Dermis microvascular lymphatic vessel endothelial cell (primary cell): Measurements from ENCODE around the gene CYP2U1. TPM values are rescaled to one million over a fixed set of nuclear protein-coding genes. Genes with fewer than 3 reads are reported as not detected.
A peak's percentile ranks its signal among the peaks of the same experiment; 100 is the strongest.

Experiments used
- DNase-seq, 2 donors: peaks; one replicate each; pipeline versions ENCODE4 v3.0.0 to v3.0.0-alpha.2; 2010; ENCODE audit warnings: low read depth in 2 of 2
- total RNA-seq: library from RNA; depleted of rRNA; stranded (reverse); fragments of >200 nt; gene quantifications from 2 replicates; pipeline ENCODE4 v1.2.1, GENCODE V29; 2014

Gene CYP2U1
- total RNA-seq, 1 donor from 2014 or later, result 4.0 TPM

DNA sequence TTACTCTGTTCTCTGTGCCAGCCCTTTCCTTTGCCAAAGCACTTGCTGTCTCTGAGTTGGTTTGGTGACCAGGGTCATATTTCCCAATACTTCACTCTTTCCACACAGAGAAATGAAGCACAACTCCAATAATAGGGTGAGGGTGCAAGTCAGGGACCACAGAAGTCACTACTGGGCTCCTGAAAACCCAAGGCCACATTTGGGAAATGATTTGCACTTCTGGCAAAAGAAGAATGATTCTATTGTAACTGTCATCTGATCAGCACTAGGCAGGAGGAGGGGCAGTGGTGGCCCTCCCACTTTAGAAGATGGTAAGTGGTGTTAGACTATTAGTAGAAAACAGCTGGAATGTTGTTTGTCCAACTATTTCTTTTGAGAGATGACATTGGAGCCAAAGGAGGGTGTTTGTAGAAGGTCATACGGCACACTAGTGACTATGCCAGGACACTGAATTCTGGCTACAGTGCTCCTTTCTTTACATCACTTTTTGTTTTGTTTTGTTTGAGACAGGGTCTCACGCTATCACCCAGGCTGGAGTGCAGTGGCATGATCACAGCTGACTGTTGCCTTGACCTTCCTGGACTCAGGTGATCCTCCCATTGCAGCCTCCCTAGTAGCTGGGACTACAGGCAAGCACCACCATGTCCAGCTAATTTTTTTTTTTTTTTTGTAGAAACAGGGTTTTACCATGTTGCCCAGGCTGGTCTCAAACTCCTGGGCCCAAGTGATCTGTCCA, 47.5 kb downstream of the CYP2U1 start:
- DNase-seq, result no peak

DNA sequence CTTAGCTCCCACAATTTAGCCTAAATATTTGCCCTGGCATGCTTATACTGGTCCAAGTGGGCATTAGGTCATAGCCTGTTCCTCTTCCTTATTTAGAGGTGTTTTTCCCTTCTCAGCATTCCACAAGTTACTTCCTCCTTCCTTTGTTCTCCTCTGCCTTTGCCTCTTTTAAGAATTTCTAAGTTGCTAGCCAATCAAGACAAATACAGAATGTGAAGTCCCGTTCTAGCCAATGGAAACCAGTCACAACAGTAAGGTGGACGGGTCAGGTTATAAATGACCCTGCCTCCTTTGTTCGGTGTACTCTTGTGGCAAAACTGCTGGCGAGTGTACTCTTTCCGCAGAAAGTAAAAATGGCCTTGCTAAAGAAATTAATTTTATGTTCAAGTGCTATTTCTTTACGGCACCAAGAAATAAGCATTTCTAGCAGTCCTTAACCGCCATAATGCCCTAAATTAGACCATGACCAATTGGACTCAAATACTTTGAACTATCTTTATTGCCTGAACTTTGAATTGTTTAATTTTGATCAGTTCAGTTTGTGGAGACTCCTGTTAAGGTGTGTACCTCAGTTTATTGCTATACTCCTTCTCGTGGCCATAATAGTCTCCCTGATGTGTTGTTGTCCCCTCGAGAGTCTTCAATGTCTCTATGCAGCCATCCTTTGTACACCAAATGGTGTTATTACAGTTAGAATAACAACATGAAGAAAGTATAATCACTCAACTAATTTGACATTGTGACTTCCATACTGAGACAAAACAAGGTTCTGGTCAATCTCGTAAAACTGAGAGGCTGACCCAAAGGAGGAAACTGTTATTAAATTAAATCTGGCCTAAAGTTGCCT, 56.8 kb downstream of the CYP2U1 start:
- DNase-seq, result no peak

DNA sequence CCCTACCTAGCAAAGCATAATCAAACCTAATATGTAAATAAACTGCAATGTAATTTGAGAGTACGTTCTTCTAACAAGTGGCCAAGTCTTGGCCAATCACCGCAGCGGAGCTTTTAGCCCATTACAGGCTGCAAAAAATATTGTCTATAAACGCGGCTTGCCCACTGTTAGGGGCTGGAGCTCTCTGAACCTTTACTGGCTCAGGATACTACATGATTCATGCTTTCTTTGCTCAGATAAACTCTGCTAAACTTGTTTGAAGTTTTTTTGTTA, 57.4 kb downstream of the CYP2U1 start:
- DNase-seq, result no peak

DNA sequence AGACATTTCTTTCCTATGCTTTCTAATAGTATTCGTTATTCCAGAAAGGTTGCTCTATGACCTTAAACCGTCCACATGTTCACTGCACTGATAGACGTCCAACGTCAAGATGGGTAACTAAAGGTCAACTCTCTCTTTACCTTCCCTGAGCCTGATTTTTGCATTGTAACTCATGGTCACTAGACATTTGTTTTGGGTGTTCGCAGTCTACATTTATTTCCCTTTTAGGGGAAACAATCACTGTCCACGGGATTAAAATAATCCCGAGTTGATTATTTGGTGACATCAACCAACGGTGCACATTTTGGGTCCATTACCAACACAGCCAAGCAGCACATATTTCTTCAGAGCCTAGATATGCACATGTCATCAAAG, 57.8 kb downstream of the CYP2U1 start:
- no peak for DNase-seq

DNA sequence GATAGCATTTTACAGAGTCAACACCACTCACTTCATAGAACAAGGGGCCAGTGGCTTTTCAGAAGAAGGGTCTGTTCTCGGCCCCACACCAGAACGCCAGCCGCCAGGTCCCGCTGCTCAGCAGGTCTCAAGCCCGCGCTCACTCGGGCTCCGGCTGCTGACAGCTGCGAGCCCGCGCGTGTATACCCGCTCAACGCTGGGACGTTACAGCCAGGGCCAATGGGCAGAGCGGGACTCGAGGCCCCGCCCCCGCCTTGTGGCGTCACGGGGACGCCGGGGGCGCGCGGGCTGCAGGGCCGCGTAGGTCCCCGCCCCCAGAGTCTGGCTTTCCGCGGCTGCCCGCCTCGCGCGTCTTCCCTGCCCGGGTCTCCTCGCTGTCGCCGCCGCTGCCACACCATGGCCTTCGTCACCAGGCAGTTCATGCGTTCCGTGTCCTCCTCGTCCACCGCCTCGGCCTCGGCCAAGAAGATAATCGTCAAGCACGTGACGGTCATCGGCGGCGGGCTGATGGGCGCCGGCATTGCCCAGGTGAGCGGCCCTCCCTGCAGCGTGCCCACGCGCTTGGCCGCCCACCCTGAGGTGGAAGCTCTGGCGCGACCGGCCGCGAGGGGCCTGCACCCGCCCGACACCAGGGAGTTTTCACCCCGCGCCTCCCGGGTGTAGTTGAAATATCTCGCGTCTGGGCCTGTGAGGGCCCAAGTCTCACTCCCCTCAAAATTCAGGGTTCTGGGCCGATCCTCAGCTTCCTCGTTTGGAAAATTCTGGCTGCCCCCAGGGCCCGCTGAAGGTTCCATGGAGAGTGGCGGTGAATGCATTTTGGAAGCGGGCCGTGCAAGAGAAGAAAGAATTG, 58.4 kb downstream of the CYP2U1 start, which contains the start of gene HADH:
Gene HADH (plus strand): TSS at position 353 of the 850 bp plus-strand sequence. CDS start 44 bp downstream, at position 397.
- peak; percentile 65 to 92 for DNase-seq

DNA sequence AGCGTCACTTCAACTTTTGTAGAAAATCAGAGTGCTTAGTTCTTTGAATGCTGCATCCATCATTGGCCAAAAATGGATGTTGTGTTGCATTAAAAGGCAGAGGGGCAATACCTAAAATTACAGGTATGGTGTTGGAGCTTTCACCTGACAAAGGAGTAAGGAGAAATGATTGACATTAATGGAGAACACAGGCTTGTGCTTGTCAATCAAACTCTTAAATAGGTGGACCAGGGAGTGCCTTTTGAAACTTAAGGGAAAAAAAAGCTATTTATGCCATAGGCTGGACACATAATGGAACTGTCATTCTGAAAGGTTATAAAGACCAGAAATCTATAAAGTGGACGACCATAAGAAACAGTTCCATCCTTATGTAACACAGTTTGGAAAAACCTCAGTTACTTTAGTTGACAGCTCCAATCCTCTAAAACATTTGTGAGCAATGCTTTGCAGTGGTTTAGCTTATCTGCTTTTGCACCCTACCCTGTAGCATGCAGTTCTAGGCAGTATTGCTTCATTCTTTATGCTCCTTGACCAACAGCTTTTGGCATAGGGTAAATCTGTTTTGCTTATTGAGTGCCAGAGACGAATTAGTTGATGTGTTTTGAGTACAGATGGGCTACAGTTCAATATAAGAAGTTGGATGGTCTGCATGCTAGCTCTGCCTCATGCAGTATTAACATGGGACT, 60.7 kb downstream of the CYP2U1 start:
- no peak for DNase-seq

DNA sequence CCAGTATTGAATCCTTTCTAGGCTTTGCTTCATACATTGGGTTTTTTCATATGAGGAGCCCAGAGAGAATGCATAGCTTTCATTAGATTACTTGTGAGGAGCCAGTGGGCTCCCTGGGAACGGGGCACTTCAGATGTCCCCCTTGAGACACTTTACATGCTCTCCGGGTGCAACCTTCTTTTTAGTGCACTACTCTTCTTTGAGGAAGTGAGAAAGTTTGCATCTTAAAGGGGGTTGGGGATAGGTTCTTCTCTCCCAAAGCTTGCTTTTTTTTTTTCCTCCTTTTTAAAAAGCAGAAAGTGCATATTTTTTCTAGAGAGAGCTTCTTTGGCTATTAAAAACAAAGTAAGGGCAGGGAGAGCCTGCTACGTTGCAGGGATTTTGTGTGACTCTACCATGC, 62.6 kb downstream of the CYP2U1 start:
- no peak for DNase-seq

DNA sequence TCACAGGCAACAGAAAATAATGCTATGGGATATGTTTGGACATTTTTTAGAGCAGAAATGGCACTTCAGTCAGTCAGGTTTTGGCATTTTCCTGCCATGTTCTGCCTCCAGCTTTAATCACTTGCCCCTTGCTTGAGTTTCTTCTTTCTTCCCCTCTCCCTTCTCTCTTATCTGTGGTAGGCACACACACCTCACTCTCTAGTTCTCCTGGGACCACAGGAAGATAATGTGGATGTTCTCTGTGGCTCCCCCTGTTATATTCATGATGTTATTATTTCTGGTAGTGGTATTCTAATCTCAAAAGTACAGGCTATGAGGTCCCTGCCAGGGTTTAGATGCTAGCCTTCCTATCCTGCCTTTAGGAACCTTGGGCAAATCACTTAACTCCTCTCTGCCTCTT, 63.5 kb downstream of the CYP2U1 start:
- DNase-seq, result no peak

DNA sequence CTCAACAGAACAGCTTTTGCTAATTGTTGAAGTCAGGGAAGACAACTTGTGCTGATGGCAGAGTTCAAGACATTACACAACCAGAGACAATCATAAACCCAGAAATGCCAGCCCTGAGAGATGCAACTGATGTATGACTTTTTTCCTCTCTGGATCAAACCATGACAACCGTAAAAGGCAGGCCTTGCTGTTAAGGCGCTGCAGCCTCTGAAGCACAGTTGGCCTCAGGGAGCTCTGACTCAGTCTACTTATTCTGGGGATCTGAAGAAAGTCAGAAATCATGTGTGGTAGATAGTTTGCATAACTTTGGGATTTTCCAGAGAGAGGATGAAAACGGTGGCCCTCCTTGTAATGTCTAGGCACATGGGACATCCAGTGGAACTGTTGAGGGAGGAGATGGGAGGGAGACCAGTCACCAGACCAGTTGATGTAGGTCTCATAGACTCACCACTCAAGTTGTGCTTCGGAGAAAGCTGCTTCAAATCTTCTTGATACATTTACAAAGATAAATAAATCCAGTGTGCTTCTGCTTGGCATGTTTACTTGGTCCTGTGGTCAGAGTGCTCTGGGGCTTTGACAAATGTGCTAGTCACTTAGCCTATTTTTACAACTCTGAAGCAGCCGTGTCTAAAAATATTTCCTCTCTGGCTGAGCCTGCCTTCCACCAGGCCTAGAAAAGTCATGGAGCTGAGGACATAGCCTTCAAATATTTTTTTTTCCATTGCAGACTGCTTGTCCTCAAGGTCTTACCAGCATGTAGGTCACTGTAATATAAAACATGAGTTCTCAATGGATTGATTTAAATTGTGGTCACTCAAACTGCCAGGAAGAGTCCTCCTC, 65.8 kb downstream of the CYP2U1 start:
- no peak for DNase-seq

DNA sequence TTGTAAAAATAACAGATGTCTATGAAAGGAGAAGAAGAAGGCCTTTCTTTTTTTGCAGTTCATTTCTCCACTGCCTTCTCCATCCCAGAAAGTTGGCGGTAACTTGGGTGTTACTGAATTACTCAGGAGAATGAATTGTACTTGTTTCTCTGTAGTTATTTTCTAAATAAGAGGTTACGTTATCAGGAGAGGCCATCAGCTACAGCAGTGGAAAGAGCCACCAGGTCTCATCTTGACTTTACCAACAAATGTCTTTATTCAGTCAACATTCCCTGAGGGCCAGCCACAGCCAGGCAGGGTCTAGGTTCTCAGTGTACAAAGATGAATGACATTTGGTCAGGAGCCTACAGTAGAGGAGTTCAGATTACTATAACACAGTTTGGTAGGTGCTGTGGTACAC, 66.4 kb downstream of the CYP2U1 start:
- no peak for DNase-seq

DNA sequence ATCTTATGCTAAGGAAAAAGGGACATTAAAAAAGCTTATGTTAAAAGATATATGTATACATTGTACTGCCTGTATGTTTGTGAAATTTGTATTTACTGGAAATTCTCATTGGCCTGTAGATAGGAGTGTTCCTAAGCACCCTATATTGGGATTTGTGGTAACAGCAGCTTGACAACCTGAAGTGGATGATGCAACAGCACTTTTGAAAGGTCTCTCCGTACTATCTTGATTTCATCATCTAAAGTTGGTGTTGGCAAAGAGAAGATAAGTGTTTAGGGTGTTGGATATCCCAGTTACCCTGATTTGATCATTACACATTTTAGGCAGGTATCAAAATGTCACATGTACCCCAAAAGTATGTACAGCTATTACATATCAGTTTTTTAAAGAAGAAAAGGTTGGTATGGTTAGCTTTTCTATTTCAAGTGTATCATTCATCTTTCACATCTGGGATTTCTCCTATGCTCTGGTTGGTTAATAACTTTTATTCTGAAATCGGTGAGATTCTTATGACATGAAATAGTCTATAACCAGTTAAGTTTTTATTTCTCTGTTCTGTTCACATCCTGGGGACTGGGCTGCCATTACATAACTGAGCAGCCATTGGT, 68.7 kb downstream of the CYP2U1 start:
- DNase-seq, result no peak

DNA sequence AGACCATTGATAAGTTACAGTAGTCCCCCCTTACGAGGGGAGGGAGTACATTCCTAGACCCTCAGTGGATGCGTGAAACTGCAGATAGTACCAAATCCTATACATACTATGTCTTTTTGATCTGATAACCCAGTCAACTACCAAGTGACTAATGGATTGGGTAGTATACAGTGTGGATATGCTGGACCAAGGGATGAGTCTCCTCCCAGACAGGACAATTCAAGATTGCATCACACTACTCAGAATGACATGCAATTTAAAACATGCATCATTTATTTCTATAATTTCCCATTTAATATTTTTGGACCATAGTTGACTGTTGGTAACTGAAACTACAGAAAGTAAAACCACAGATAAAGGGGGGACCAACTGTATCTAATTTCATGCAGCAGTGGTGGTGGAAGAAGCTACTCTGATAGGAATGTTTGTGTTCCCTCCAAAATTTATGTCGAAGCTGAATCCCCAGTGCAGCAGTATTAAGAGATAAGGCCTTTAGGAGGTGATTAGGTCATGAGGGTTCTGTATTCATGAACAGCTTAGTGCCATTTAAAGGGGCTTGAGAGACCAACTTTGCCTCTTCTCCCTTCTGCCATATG, 70.3 kb downstream of the CYP2U1 start:
- no peak for DNase-seq

Other genes with a start within 250 kb of the CYP2U1 start
- 41.8 and 51.6 TPM in 2 replicates for gene PAPSS1, start 211.3 kb upstream of the CYP2U1 start, total RNA-seq
- 44.8 and 53.0 TPM in 2 replicates for gene SGMS2, start 106.6 kb upstream of the CYP2U1 start, total RNA-seq
- 7.3 and 7.5 TPM in 2 replicates for gene HADH, start 58.3 kb downstream of the CYP2U1 start, total RNA-seq
- gene LEF1, start 237.4 kb downstream of the CYP2U1 start, total RNA-seq, result 0.13 TPM in 1 of 2 replicates, not detected in the other